NCI-H510A (cell line): ENCODE measurements around the gene MCUR1.
"Not testable (repeated sequence)": the region's sequence is repeated elsewhere in the genome, so short reads cannot be mapped to it uniquely, and the experiment has no call there.

ENCODE experiments used
- DNase-seq: peaks from one replicate; lab custom pipeline; 2025; lab: John Stamatoyannopoulos, UW

MCUR1 gene

GRCh38 chr6:13828656-13829301, 14.4 kb upstream of the MCUR1 start:
- not testable (repeated sequence) for DNase-seq

GRCh38 chr6:13827032-13827431, 12.7 kb upstream of the MCUR1 start:
- no peak for DNase-seq

GRCh38 chr6:13825871-13826270, 11.5 kb upstream of the MCUR1 start:
- no peak for DNase-seq

GRCh38 chr6:13818341-13818740, 4.0 kb upstream of the MCUR1 start:
- no peak for DNase-seq

GRCh38 chr6:13814938-13815575, 700 bp upstream of the MCUR1 start:
- no peak for DNase-seq

GRCh38 chr6:13813621-13814175, 659 bp downstream of the MCUR1 start:
- peak; percentile 73 for DNase-seq

GRCh38 chr6:13813026-13813425, 1.3 kb downstream of the MCUR1 start:
- no peak for DNase-seq

GRCh38 chr6:13812359-13812642, 2.1 kb downstream of the MCUR1 start:
- no peak for DNase-seq

- no peak for DNase-seq
Observed at GRCh38 chr6:13811627-13812358, 2.6 kb downstream of the MCUR1 start.

GRCh38 chr6:13810688-13811446, 3.5 kb downstream of the MCUR1 start:
- no peak for DNase-seq

GRCh38 chr6:13808801-13809200, 5.6 kb downstream of the MCUR1 start:
- DNase-seq: no peak

GRCh38 chr6:13807696-13808095, 6.7 kb downstream of the MCUR1 start:
- no peak for DNase-seq

- DNase-seq: no peak
Observed at GRCh38 chr6:13803581-13803980, 10.8 kb downstream of the MCUR1 start.

- DNase-seq: no peak
Observed at GRCh38 chr6:13800615-13801014, 13.7 kb downstream of the MCUR1 start.

- no peak for DNase-seq
Observed at GRCh38 chr6:13796781-13797180, 17.6 kb downstream of the MCUR1 start.

GRCh38 chr6:13795041-13795750, 19.2 kb downstream of the MCUR1 start:
- DNase-seq: peak; percentile 37

GRCh38 chr6:13794184-13794583, 20.2 kb downstream of the MCUR1 start:
- no peak for DNase-seq

GRCh38 chr6:13789746-13790145, 24.6 kb downstream of the MCUR1 start:
- DNase-seq: no peak

GRCh38 chr6:13788820-13789219, 25.5 kb downstream of the MCUR1 start:
- DNase-seq: no peak

- DNase-seq: no peak
Observed at GRCh38 chr6:13787137-13787536, 27.2 kb downstream of the MCUR1 start.

- not testable (repeated sequence) for DNase-seq
Observed at GRCh38 chr6:13780162-13780561, 34.2 kb downstream of the MCUR1 start.

- no peak for DNase-seq
Observed at GRCh38 chr6:13778028-13778427, 36.3 kb downstream of the MCUR1 start.
